CD4-positive, alpha-beta T cell (primary cell): ENCODE measurements around the gene VDAC2. TPM values are rescaled to one million over a fixed set of nuclear protein-coding genes. Genes with fewer than 3 reads are reported as not detected.

Source experiments
- ATAC-seq: fragments of 200-7000 bp; cut with Tn5 transposase; one replicate; pipeline ENCODE4 v1.10.0; 2022; ENCODE audit warnings: mild to moderate bottlenecking; ENCODE audit not compliant: poor library complexity
- CTCF ChIA-PET: fragments of 350-600 bp; sonication (Branson Sonifier 250); formaldehyde crosslinking; loops from one replicate; lab custom pipeline; 2021; ENCODE audit warnings: antibody characterized with exemption, inconsistent platforms; lab: Charles Lee
- POLR2A ChIA-PET: fragments of 350-600 bp; sonication (Branson Sonifier 250); formaldehyde crosslinking; loops from one replicate; lab custom pipeline; 2021; ENCODE audit warnings: antibody characterized with exemption, inconsistent platforms; lab: Charles Lee
- DNase-seq, 14 experiments: peaks; one replicate each; pipeline ENCODE4 v3.0.0-alpha.2; 2013 to 2020; ENCODE audit warnings: mixed read lengths in 2 of 14
- H3K27ac ChIP-seq, 2 donors: one replicate each; pipeline versions ENCODE4 v1.5.1 to v1.7.0; 2013; ENCODE audit warnings: low read length in 2 of 2, low read depth in 1 of 2, mild to moderate bottlenecking in 1 of 2
- H3K27me3 ChIP-seq, 2 experiments: 1 replicate in 1 of 2; 2 replicates in 1 of 2; pipeline versions ENCODE4 v1.6.1 to v1.7.0; 2013; ENCODE audit warnings: low read length in 2 of 2, control low read depth in 1 of 2, mild to moderate bottlenecking in 1 of 2, moderate library complexity in 1 of 2; ENCODE audit not compliant: insufficient read depth in 2 of 2, control insufficient read depth in 1 of 2
- H3K36me3 ChIP-seq: one replicate; pipeline ENCODE4 v1.6.1; 2013; ENCODE audit warnings: low read length, control low read depth; ENCODE audit not compliant: insufficient read depth
- H3K4me1 ChIP-seq: one replicate; pipeline ENCODE4 v1.6.1; 2013; ENCODE audit warnings: low read length, control low read depth; ENCODE audit not compliant: insufficient read depth
- H3K4me3 ChIP-seq: one replicate; pipeline ENCODE4 v1.5.1; 2013; ENCODE audit warnings: mild to moderate bottlenecking, low read length, moderate library complexity
- H3K9me3 ChIP-seq, 2 experiments: 1 replicate in 1 of 2; 2 replicates in 1 of 2; pipeline versions ENCODE4 v1.6.1 to v1.7.0; 2013; ENCODE audit warnings: low read length in 2 of 2, mild to moderate bottlenecking in 2 of 2, control low read depth in 1 of 2, moderate library complexity in 1 of 2; ENCODE audit not compliant: control insufficient read depth in 1 of 2, insufficient read depth in 1 of 2
- H3K27ac Mint-ChIP-seq: one replicate; pipeline ENCODE4 v1.8.0; 2020; ENCODE audit warnings: mixed read lengths
- H3K27me3 Mint-ChIP-seq: one replicate; pipeline ENCODE4 v1.8.0; 2021; ENCODE audit warnings: mixed read lengths
- H3K36me3 Mint-ChIP-seq: one replicate; pipeline ENCODE4 v1.8.0; 2021; ENCODE audit warnings: low read depth, mixed read lengths
- H3K4me1 Mint-ChIP-seq: one replicate; pipeline ENCODE4 v1.8.0; 2021; ENCODE audit warnings: low read depth, mixed read lengths
- H3K4me3 Mint-ChIP-seq: one replicate; pipeline ENCODE4 v1.8.0; 2020; ENCODE audit warnings: mild to moderate bottlenecking, mixed read lengths
- H3K9me3 Mint-ChIP-seq: one replicate; pipeline ENCODE4 v1.8.0; 2020; ENCODE audit warnings: mixed read lengths
- CTCF ChIP-seq: fragments of 200-600 bp; IDR thresholded peaks from one replicate; pipeline ENCODE4 v1.8.0; 2022; ENCODE audit warnings: antibody characterized with exemption, mild to moderate bottlenecking
- intact Hi-C, 2 experiments: fragments of 100-400 bp; cut with DNase I in 1 of 2; cut with micrococcal nuclease in 1 of 2; formaldehyde crosslinking; loops; one replicate each; pipeline versions ENCODE4 v1.15.1 to v1.9.0; 2023 to 2025; cut with DNase I, micrococcal nuclease
- total RNA-seq, 174 experiments: library from RNA in 2 of 174; stranded (reverse) in 2 of 174; gene quantifications; one replicate each; pipeline ENCODE4 v1.2.3 and lab custom pipeline; 2021 to 2026

VDAC2 gene
- total RNA-seq, 2 experiments from 2014 or later: 141 to 147 TPM

GRCh38 chr10:75266945-75267344 is 56.3 kb downstream of the VDAC2 start:
- POLR2A ChIA-PET: no interaction called here
- Mint-ChIP-seq H3K9me3 (no peaks in the 10 kb centered on the region), H3K4me3 (no peak overlapping the region), H3K36me3 (no peaks in the 10 kb centered on the region), H3K27ac (no peak overlapping the region), H3K27me3 (no peaks in the 10 kb centered on the region), H3K4me1 (no peaks in the 10 kb centered on the region)
- Histone ChIP-seq H3K4me1 (no peaks in the 10 kb centered on the region), H3K36me3 (no peaks in the 10 kb centered on the region), H3K27ac (no peak overlapping the region), H3K27me3 (no peaks in the 10 kb centered on the region), H3K4me3 (no peak overlapping the region), H3K9me3 (no peaks in the 10 kb centered on the region)
- no peak for ATAC-seq
- intact Hi-C loops: no loop called here
- CTCF ChIA-PET: no interaction called here
- no peak for DNase-seq
- TF ChIP-seq CTCF: no peak

- POLR2A ChIA-PET: no interaction called here
Measured at GRCh38 chr10:75269605-75270004, 59.0 kb downstream of the VDAC2 start.

GRCh38 chr10:75272094-75272493 is 61.5 kb downstream of the VDAC2 start:
- TF ChIP-seq CTCF: no peak
- peaks cover 0 to 8% of the 10 kb centered on the region in 2 experiments for H3K27me3 ChIP-seq
- H3K36me3 Mint-ChIP-seq: no peaks in the 10 kb centered on the region
- ATAC-seq (no peak), DNase-seq (no peak)
- POLR2A ChIA-PET: no interaction called here
- peaks cover 0 to 8% of the 10 kb centered on the region in 2 experiments for H3K9me3 ChIP-seq
- no peaks in the 10 kb centered on the region for H3K4me1 Mint-ChIP-seq
- no peaks in the 10 kb centered on the region for H3K36me3 ChIP-seq
- no peak overlapping the region for H3K4me3 ChIP-seq
- H3K27ac Mint-ChIP-seq: no peak overlapping the region
- no peak overlapping the region for H3K27ac ChIP-seq
- no peaks in the 10 kb centered on the region for H3K9me3 Mint-ChIP-seq
- no peaks in the 10 kb centered on the region for H3K27me3 Mint-ChIP-seq
- no peak overlapping the region for H3K4me3 Mint-ChIP-seq
- intact Hi-C loops: no loop called here
- H3K4me1 ChIP-seq: no peaks in the 10 kb centered on the region
- CTCF ChIA-PET: no interaction called here

More at GRCh38 chr10:75269605-75270004, 59.0 kb downstream of the VDAC2 start:
- Mint-ChIP-seq H3K27ac (no peak overlapping the region), H3K36me3 (no peaks in the 10 kb centered on the region), H3K9me3 (no peaks in the 10 kb centered on the region), H3K27me3 (no peaks in the 10 kb centered on the region), H3K4me1 (no peaks in the 10 kb centered on the region), H3K4me3 (no peak overlapping the region)
- no peaks in the 10 kb centered on the region for H3K27me3 ChIP-seq
- DNase-seq (no peak), ATAC-seq (no peak)
- intact Hi-C loops: no loop called here
- H3K4me1 ChIP-seq: no peaks in the 10 kb centered on the region
- CTCF ChIA-PET: no interaction called here
- no peak overlapping the region for H3K4me3 ChIP-seq
- H3K36me3 ChIP-seq: no peaks in the 10 kb centered on the region
- TF ChIP-seq CTCF: no peak
- H3K27ac ChIP-seq: no peak overlapping the region
- no peaks in the 10 kb centered on the region for H3K9me3 ChIP-seq
